ENCODE results near the gene SLIT3. TPM values are rescaled to one million over a fixed set of nuclear protein-coding genes. Genes with fewer than 3 reads are reported as not detected.

Gene SLIT3
- total RNA-seq, 1 experiment from 2014 or later = not detected

GRCh38 chr5:168936511-168936910 lies 364.4 kb downstream of the SLIT3 start:
- BruUV-seq (replicated peaks) = no TSS peak
- Histone ChIP-seq H3K27me3 (ENCODE audit: insufficient read depth, low read depth) (peaks cover 89% of the 10 kb centered on the region), H3K9me3 (ENCODE audit: insufficient read depth, low read depth) (no peaks in the 10 kb centered on the region), H4K20me1 (ENCODE audit: insufficient read depth) (no peaks in the 10 kb centered on the region; the same call in 1 of the 2 replicates), H3K36me3 (ENCODE audit: low read depth) (no peaks in the 10 kb centered on the region), H3K9me2 (ENCODE audit: insufficient read depth) (no peaks in the 10 kb centered on the region), H3F3A (ENCODE audit: insufficient read depth, low read depth) (no peaks in the 10 kb centered on the region), H3K79me2 (ENCODE audit: low read depth) (no peaks in the 10 kb centered on the region), H3K4me2 (no peak overlapping the region), H3K4me1 (replicated peaks; ENCODE audit: insufficient read depth) (no peaks in the 10 kb centered on the region), H2AFZ (no peak overlapping the region), H3K27ac (no peak overlapping the region), H3K4me3 (no peak overlapping the region)
- ChIA-PET POLR2A (ENCODE audit: unreplicated experiment) (no interaction called here), CTCF (no interaction called here)
- TF ChIP-seq CTCF (conservative IDR thresholded peaks at IDR 0.05) (no peak), EZH2 (IDR thresholded peaks at IDR 0.05; ENCODE audit: low read depth) (no peak)
- intact Hi-C loops (cut with micrococcal nuclease; ENCODE audit: unreplicated experiment) = no loop called here
- no peak for DNase-seq

GRCh38 chr5:168935183-168935582 lies 365.8 kb downstream of the SLIT3 start:
- Histone ChIP-seq H3K27ac (no peak overlapping the region), H3K27me3 (ENCODE audit: insufficient read depth, low read depth) (peaks cover 82% of the 10 kb centered on the region), H3K79me2 (ENCODE audit: low read depth) (no peaks in the 10 kb centered on the region), H3K4me2 (no peak overlapping the region), H4K20me1 (ENCODE audit: insufficient read depth) (no peaks in the 10 kb centered on the region; the same call in 1 of the 2 replicates), H3K36me3 (ENCODE audit: low read depth) (no peaks in the 10 kb centered on the region), H2AFZ (no peak overlapping the region), H3K4me3 (no peak overlapping the region), H3K4me1 (replicated peaks; ENCODE audit: insufficient read depth) (no peaks in the 10 kb centered on the region), H3F3A (ENCODE audit: insufficient read depth, low read depth) (no peaks in the 10 kb centered on the region), H3K9me2 (ENCODE audit: insufficient read depth) (no peaks in the 10 kb centered on the region), H3K9me3 (ENCODE audit: insufficient read depth, low read depth) (no peaks in the 10 kb centered on the region)
- ChIA-PET CTCF (no interaction called here), POLR2A (ENCODE audit: unreplicated experiment) (no interaction called here)
- no TSS peak for BruUV-seq (replicated peaks)
- intact Hi-C loops (cut with micrococcal nuclease; ENCODE audit: unreplicated experiment) = no loop called here
- no peak for TF ChIP-seq EZH2 (IDR thresholded peaks at IDR 0.05; ENCODE audit: low read depth)
- TF ChIP-seq CTCF (conservative IDR thresholded peaks at IDR 0.05) = no peak
- DNase-seq = no peak

- H3K9me2 ChIP-seq (ENCODE audit: insufficient read depth) = no peaks in the 10 kb centered on the region
- H3K9me3 ChIP-seq (ENCODE audit: insufficient read depth, low read depth) = no peaks in the 10 kb centered on the region
- no peak overlapping the region for H3K27ac ChIP-seq
- H3K4me3 ChIP-seq = no peak overlapping the region
- intact Hi-C loops (cut with micrococcal nuclease; ENCODE audit: unreplicated experiment) = no loop called here
- no peaks in the 10 kb centered on the region; the same call in 1 of the 2 replicates for H4K20me1 ChIP-seq (ENCODE audit: insufficient read depth)
- no peaks in the 10 kb centered on the region for H3K4me1 ChIP-seq (replicated peaks; ENCODE audit: insufficient read depth)
- H3K27me3 ChIP-seq (ENCODE audit: insufficient read depth, low read depth) = peaks cover 82% of the 10 kb centered on the region
- BruUV-seq (replicated peaks) = no TSS peak
- H3F3A ChIP-seq (ENCODE audit: insufficient read depth, low read depth) = no peaks in the 10 kb centered on the region
- ChIA-PET CTCF (no interaction called here), POLR2A (ENCODE audit: unreplicated experiment) (no interaction called here)
- TF ChIP-seq EZH2 (IDR thresholded peaks at IDR 0.05; ENCODE audit: low read depth) (no peak), CTCF (conservative IDR thresholded peaks at IDR 0.05) (no peak)
- no peak for DNase-seq
- no peak overlapping the region for H2AFZ ChIP-seq
- no peaks in the 10 kb centered on the region for H3K36me3 ChIP-seq (ENCODE audit: low read depth)
- no peak overlapping the region for H3K4me2 ChIP-seq
- no peaks in the 10 kb centered on the region for H3K79me2 ChIP-seq (ENCODE audit: low read depth)
These were observed 366.8 kb downstream of the SLIT3 start for GRCh38 chr5:168934169-168934568.

All from PC-9 (cell line).